RWPE1 (cell line): ENCODE measurements around the gene P3H4.

ENCODE experiments used
- CTCF ChIA-PET: fragments of 350-600 bp; sonication (Branson Sonifier 250); formaldehyde crosslinking; extraction: SDS; loops from one replicate; lab custom pipeline; 2021; lab: Yijun Ruan, JAX
- POLR2A ChIA-PET: fragments of 400-600 bp; formaldehyde crosslinking; extraction: SDS; loops from one replicate; lab custom pipeline; 2020; ENCODE audit warnings: antibody characterized with exemption; ENCODE audit not compliant: low non-redundant PET; lab: Yijun Ruan, JAX
- DNase-seq: peaks from one replicate; pipeline ENCODE4 v3.0.0; 2012; ENCODE audit warnings: low spot score
- H3K27ac ChIP-seq: fragments of 450-650 bp; 2 replicates; pipeline ENCODE4 v1.5.1; 2017
- CTCF ChIP-seq: fragments of 450-650 bp; conservative IDR thresholded peaks from 2 replicates; pipeline ENCODE4 v1.5.1; 2017; ENCODE audit warnings: low read depth, mild to moderate bottlenecking

P3H4 gene

GRCh38 chr17:41800601-41801373 lies 11.0 kb downstream of the P3H4 start:
- peak overlapping the region; percentile 100 for H3K27ac ChIP-seq
- CTCF ChIA-PET = interaction anchor here (0.7 to 3.9 kb wide), 20 partner anchors 8 to 105 kb away, joined by 3 to 51 read pairs (median 4); partner anchors contain the start of genes JUP and P3H4
- no peak for TF ChIP-seq CTCF
- POLR2A ChIA-PET = interaction anchor here (0.6 to 5.8 kb wide), 7 partner anchors 8 to 216 kb away, joined by 3 to 90 read pairs (median 5); partner anchors contain the start of genes DNAJC7 and JUP
- DNase-seq = peak; percentile 94

- DNase-seq = peak; percentile 52
- peak overlapping the region; percentile 100 for H3K27ac ChIP-seq
- TF ChIP-seq CTCF = no peak
- POLR2A ChIA-PET = interaction anchor here (0.5 to 5.8 kb wide), 3 partner anchors 13 to 18 kb away, joined by 3 to 90 read pairs (median 4); partner anchors contain the start of genes FKBP10 and JUP
- CTCF ChIA-PET = interaction anchor here (3.9 kb wide), 1 partner anchor 13 kb away, joined by 51 read pairs; the partner anchor contains the start of gene JUP
Measured at GRCh38 chr17:41799366-41799765, 12.4 kb downstream of the P3H4 start.

GRCh38 chr17:41797377-41797776 lies 14.4 kb downstream of the P3H4 start:
- TF ChIP-seq CTCF = no peak
- peak overlapping the region; percentile 100 for H3K27ac ChIP-seq
- DNase-seq = no peak
- ChIA-PET POLR2A (interaction anchor here (5.8 kb wide), 1 partner anchor 12 kb away, joined by 90 read pairs; the partner anchor contains the start of gene JUP), CTCF (interaction anchor here (0.6 kb wide), 2 partner anchors 32 to 60 kb away, joined by 3 read pairs; no protein-coding TSS in a partner anchor)

GRCh38 chr17:41796121-41796895 lies 15.4 kb downstream of the P3H4 start:
- ChIA-PET POLR2A (interaction anchor here (1.0 kb wide), 1 partner anchor 10 kb away, joined by 5 read pairs; the partner anchor contains the start of gene JUP), CTCF (interaction anchor here (0.7 kb wide), 1 partner anchor 106 kb away, joined by 4 read pairs; no protein-coding TSS in a partner anchor)
- no peak for TF ChIP-seq CTCF
- DNase-seq = no peak
- peak overlapping the region; percentile 100 for H3K27ac ChIP-seq

GRCh38 chr17:41794540-41794975 lies 17.2 kb downstream of the P3H4 start:
- peak overlapping the region; percentile 100 for H3K27ac ChIP-seq
- DNase-seq = no peak
- POLR2A ChIA-PET = interaction anchor here (0.6 to 0.7 kb wide), 3 partner anchors 71 to 174 kb away, joined by 3 to 4 read pairs (median 4); no protein-coding TSS in a partner anchor
- TF ChIP-seq CTCF = no peak
- CTCF ChIA-PET = interaction anchor here (0.6 kb wide), 1 partner anchor 17 kb away, joined by 3 read pairs; no protein-coding TSS in a partner anchor
